Adipocyte (in vitro differentiated cells): ENCODE data around the gene ARL17B.
"Not testable (repeated sequence)": the region's sequence is repeated elsewhere in the genome, so short reads cannot be mapped to it uniquely, and the experiment has no call there.

Source experiments
- DNase-seq: peaks from one replicate; pipeline ENCODE4 v3.0.0-alpha.2; 2015; ENCODE audit warnings: low read depth
- H3K27me3 ChIP-seq: replicated peaks from 2 replicates; pipeline ENCODE4 v1.7.0; 2013; ENCODE audit warnings: mild to moderate bottlenecking, low read length, moderate library complexity; ENCODE audit not compliant: control insufficient read depth, insufficient read depth
- H3K36me3 ChIP-seq: 2 replicates; pipeline ENCODE4 v1.7.0; 2013; ENCODE audit warnings: low read length, mild to moderate bottlenecking, moderate library complexity; ENCODE audit not compliant: control insufficient read depth, insufficient read depth, severe bottlenecking
- H3K4me1 ChIP-seq: 2 replicates; pipeline ENCODE4 v1.7.0; 2013; ENCODE audit warnings: mild to moderate bottlenecking, low read length, moderate library complexity; ENCODE audit not compliant: control insufficient read depth, insufficient read depth
- H3K4me3 ChIP-seq: 2 replicates; pipeline ENCODE4 v1.7.0; 2013; ENCODE audit warnings: mild to moderate bottlenecking, low read length, moderate library complexity
- H3K9ac ChIP-seq: 2 replicates; pipeline ENCODE4 v1.7.0; 2013; ENCODE audit warnings: mild to moderate bottlenecking, low read length, moderate library complexity
- H3K9me3 ChIP-seq: 2 replicates; pipeline ENCODE4 v1.7.0; 2013; ENCODE audit warnings: mild to moderate bottlenecking, low read length, moderate library complexity; ENCODE audit not compliant: control insufficient read depth

ARL17B gene

DNA sequence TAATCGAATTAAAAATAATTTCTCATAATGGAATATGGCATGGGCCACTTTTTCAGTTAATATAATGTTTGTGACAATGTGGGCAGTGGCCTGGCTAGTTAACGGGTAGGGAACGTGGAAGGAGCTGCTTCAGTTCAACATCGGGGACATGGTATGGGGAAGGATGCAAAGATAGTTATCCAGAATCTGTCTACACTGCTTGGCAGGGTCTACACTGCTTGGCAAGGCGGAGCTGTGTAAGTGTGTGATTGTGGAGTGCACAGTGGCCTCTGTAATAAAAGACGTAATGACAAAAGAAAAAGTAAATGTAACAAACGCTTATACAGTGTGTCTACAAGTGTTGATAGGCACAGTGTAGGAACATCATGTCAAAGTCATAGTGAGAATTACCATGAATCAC, 74.0 kb downstream of the ARL17B start:
- not testable (repeated sequence) for H3K4me3 ChIP-seq, H3K27me3 ChIP-seq, H3K4me1 ChIP-seq, H3K36me3 ChIP-seq, H3K9me3 ChIP-seq, DNase-seq, H3K9ac ChIP-seq

DNA sequence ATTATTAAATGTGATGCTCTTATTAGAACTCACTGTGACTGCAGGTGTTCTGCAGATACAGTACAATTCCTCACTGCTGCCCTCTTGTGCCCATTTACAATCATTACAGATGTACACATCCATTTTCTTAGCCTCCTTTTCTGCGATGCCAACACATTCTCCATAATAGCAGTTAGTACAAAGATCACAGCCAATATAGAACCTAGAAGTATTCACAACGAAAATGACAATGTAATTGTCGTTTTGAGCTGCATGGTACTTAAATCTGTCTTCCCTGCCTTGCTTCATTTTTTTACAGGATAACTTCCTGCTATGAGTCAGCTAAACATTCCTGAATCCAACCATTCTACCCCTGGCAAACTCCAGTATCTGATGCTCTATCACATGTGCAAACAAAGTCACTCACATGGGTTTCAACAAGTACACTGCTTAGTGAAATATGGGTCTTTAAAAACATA, 74.8 kb downstream of the ARL17B start:
- H3K36me3 ChIP-seq, H3K27me3 ChIP-seq, H3K9me3 ChIP-seq, H3K4me1 ChIP-seq, H3K4me3 ChIP-seq, H3K9ac ChIP-seq: not testable (repeated sequence)
- DNase-seq: peak; percentile 99

GRCh38 chr17:46285500-46285899, 76.1 kb downstream of the ARL17B start:
- not testable (repeated sequence) for H3K27me3 ChIP-seq, H3K4me3 ChIP-seq

GRCh38 chr17:46284467-46284866, 77.1 kb downstream of the ARL17B start:
- not testable (repeated sequence) for H3K9me3 ChIP-seq, H3K4me1 ChIP-seq, DNase-seq, H3K4me3 ChIP-seq, H3K27me3 ChIP-seq, H3K9ac ChIP-seq, H3K36me3 ChIP-seq

More at GRCh38 chr17:46285500-46285899, 76.1 kb downstream of the ARL17B start:
- not testable (repeated sequence) for H3K9ac ChIP-seq, H3K4me1 ChIP-seq, H3K36me3 ChIP-seq, DNase-seq, H3K9me3 ChIP-seq

DNA sequence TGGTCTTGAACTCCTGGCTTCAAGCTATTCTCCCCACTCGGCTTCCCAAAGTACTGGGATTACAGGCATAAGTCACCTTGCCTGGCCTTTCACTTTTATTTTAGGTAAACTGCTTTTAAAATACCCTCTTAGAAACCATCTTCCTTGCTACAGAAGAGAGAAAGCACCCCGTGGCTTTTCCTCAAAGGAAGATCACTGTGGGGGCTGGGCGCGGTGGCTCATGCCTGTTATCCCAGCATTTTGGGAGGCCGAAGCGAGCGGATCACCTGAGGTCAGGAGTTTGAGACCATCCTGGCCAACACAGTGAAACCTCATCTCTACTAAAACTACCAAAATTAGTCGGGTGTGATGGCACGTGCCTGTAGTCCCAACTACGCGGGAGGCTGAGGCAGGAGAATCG, 78.9 kb downstream of the ARL17B start:
- H3K27me3 ChIP-seq, H3K36me3 ChIP-seq, H3K4me1 ChIP-seq, H3K4me3 ChIP-seq, H3K9me3 ChIP-seq, DNase-seq, H3K9ac ChIP-seq: not testable (repeated sequence)

DNA sequence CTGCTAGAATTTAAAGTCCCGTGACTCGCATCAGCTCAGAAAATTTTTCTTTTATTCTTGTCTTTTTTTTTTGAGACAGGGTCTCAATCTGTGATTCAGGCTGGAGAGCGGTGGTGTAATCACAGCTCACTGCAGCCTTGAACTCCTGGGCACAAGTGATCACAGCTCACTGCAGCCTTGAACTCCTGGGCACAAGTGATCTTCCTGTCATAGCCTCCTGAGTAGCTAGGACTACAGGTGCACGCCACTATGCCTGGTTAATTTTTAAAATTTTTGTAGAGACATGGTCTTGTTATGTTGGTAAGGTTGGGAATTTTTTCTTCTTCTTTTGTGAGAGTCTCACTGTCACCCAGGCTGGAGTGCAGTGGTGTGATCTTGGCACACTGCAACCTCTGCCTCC, 80.2 kb downstream of the ARL17B start:
- H3K27me3 ChIP-seq, H3K36me3 ChIP-seq, DNase-seq, H3K4me1 ChIP-seq, H3K4me3 ChIP-seq, H3K9ac ChIP-seq, H3K9me3 ChIP-seq: not testable (repeated sequence)

- DNase-seq, H3K9me3 ChIP-seq: not testable (repeated sequence)
Observed at GRCh38 chr17:46276728-46277479, 84.7 kb downstream of the ARL17B start.

GRCh38 chr17:46274238-46274637, 87.3 kb downstream of the ARL17B start:
- no peak for DNase-seq
- Histone ChIP-seq H3K4me1 (no peaks in the 10 kb centered on the region), H3K27me3 (peaks cover 3% of the 10 kb centered on the region), H3K9ac (no peak overlapping the region), H3K36me3 (no peaks in the 10 kb centered on the region), H3K4me3 (no peak overlapping the region), H3K9me3 (no peaks in the 10 kb centered on the region)

More at GRCh38 chr17:46276728-46277479, 84.7 kb downstream of the ARL17B start:
- H3K4me1 ChIP-seq, H3K4me3 ChIP-seq, H3K9ac ChIP-seq, H3K36me3 ChIP-seq, H3K27me3 ChIP-seq: not testable (repeated sequence)

DNA sequence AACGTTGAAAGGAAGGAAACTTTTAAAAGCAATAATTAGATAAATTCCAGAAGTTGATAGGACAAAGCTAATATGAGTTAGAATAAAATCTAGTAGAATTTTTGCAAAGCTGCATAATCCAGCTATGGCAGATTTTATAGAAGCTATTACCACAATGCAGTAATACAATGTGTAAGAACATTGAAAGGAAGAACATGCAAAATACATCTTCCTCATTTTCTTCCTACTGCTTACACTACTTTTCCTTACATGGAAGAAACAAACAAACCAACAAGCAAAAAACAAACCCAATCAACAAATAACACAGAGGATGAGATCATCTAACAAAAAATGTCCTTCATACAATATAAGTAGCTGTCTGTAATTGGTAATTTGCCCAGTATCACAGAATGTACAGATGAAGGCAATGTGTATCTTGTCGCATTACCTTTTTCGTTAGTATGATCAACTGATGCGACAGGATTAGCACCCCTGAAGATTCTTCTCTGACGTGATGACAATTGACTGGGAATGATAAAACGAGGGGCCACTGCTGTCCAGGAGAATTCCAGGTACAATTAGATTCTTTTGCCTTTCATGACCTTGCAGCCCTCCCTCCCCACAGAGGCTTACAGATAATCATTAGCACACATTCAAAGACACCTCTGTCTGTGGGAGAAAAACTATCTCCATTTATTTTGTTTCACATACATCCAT, 87.9 kb downstream of the ARL17B start:
- H3K9ac ChIP-seq: no peak overlapping the region
- no peaks in the 10 kb centered on the region for H3K36me3 ChIP-seq
- no peaks in the 10 kb centered on the region for H3K9me3 ChIP-seq
- H3K27me3 ChIP-seq: peaks cover 3% of the 10 kb centered on the region
- no peak overlapping the region for H3K4me3 ChIP-seq
- no peak for DNase-seq
- no peaks in the 10 kb centered on the region for H3K4me1 ChIP-seq

- H3K9me3 ChIP-seq: no peaks in the 10 kb centered on the region
- no peaks in the 10 kb centered on the region for H3K36me3 ChIP-seq
- no peak overlapping the region for H3K9ac ChIP-seq
- H3K27me3 ChIP-seq: peaks cover 3% of the 10 kb centered on the region
- peaks cover 14% of the 10 kb centered on the region for H3K4me1 ChIP-seq
- no peak for DNase-seq
- no peak overlapping the region for H3K4me3 ChIP-seq
Observed at GRCh38 chr17:46270032-46270431, 91.5 kb downstream of the ARL17B start.

DNA sequence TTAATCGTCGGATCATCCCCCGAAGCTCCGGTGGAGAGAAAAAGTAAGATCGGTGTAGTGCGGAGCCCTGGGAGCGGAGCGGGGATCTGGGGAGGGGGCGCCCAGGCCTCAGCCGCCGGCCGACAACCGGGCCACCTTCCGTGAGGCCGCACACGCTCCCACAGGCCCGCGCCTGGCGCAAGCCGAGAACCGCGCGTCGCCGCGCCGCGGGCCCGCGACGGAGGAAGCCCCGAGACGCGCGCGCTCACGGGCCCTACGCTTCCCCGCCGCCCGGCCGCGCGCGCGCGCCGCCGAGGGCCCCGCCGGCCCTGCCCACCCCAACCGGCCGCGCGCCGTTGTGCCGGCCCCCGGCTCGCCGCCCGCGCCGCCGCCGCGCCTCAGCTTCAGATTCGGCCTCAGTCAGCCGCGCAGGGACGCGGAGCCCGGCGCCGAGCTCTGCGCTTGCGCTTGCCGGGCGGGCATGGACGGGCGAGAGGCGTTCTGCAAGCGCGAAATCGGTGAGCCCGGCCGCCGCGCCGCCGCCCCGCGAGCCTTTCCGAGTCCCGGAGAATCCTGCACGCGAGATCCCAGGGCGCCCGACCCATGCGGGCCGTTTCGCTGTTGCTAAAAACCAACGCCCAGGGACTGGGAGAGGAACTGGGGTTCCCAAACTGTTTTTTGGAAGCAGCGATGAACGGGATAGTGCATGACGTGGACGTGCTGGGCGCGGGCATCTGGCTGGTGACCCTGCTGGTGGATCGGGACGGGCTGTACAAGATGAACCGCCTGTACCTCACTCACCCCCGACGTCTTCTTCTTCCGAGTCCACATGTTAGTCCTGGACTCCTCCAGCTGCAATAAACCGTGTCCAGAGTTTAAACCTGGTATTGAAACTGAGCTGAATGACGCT, 94.7 kb downstream of the ARL17B start:
- H3K27me3 ChIP-seq: no peaks in the 10 kb centered on the region

More for the DNA sequence above, 94.7 kb downstream of the ARL17B start:
- H3K4me3 ChIP-seq: peak overlapping the region; percentile 84
- peak; percentile 99 for DNase-seq
- H3K4me1 ChIP-seq: peaks cover 14% of the 10 kb centered on the region
- peak overlapping the region; percentile 88 for H3K9ac ChIP-seq
- no peaks in the 10 kb centered on the region for H3K36me3 ChIP-seq
- no peaks in the 10 kb centered on the region for H3K9me3 ChIP-seq
